NT2/D1 (cell line): ENCODE measurements around the gene GRK5.

Source experiments
- SUZ12 ChIP-seq: IDR thresholded peaks from 2 replicates; pipeline ENCODE4 v1.6.1; 2011; ENCODE audit not compliant: insufficient read length, insufficient read depth; ENCODE audit errors: extremely low read depth
- YY1 ChIP-seq: IDR thresholded peaks from 2 replicates; pipeline ENCODE4 v1.6.1; 2011; ENCODE audit not compliant: insufficient read length, insufficient read depth
- ZNF274 ChIP-seq: IDR thresholded peaks from 2 replicates; pipeline ENCODE4 v1.6.1; 2011; ENCODE audit warnings: mild to moderate bottlenecking, low read depth, low read length

DNA sequence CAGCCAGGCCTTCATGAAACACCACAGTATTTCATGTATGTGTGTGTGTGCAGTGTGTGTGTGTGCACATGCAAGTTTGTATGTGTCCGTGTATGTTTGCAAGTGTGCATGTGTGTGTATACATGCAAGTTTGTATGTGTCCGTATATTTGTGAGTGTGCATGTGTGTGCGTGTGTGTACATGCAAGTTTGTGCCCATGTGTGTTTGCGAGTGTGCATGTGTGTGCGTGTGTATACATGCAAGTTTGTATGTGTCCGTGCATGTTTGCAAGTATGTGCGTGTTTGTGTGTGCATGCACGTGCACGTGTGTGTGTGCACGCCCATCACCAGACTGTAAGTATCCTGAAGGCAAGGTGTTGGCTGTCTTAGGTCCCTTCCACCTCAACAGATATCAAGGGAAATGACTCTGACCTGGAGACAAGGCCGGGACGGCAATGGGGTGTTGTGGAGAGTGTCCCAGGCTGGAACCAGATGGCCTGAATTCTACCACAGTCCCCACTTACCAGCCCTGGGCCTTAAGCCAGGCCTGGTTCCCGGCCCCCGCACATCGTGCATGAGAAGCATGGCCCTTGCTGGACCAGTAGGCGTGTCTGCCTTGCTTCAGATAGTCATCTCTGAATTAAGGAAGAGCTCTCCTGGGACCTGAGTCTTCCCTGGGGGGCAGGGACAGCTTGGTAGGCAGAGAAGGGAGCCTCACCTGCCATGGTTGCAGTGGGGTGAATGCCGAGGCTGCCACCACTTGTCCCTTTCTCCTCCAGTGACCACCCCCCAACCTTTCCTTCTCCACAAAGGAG lies 140.0 kb downstream of the GRK5 start:
- TF ChIP-seq ZNF274, result no peak
- no peak for TF ChIP-seq YY1
- no peak for TF ChIP-seq SUZ12
